Nephron progenitor cell (in vitro differentiated cells): ENCODE measurements around the gene SPDL1.

Experiments used
- DNase-seq: peaks from one replicate; pipeline ENCODE4 v3.0.0; 2021
- H3K27ac Mint-ChIP-seq: 2 replicates; pipeline ENCODE4 v1.8.0; 2021; ENCODE audit warnings: mild to moderate bottlenecking, moderate library complexity, mixed read lengths
- H3K27me3 Mint-ChIP-seq: 2 replicates; pipeline ENCODE4 v1.8.0; 2021; ENCODE audit warnings: mild to moderate bottlenecking, low read depth, mixed read lengths; ENCODE audit not compliant: poor library complexity
- H3K36me3 Mint-ChIP-seq: 2 replicates; pipeline ENCODE4 v1.8.0; 2021; ENCODE audit warnings: low read depth, mixed read lengths
- H3K4me1 Mint-ChIP-seq: 2 replicates; pipeline ENCODE4 v1.8.0; 2021; ENCODE audit warnings: mixed read lengths
- H3K4me3 Mint-ChIP-seq: 2 replicates; pipeline ENCODE4 v1.8.0; 2021; ENCODE audit warnings: mild to moderate bottlenecking, moderate library complexity, mixed read lengths
- H3K9me3 Mint-ChIP-seq: 2 replicates; pipeline ENCODE4 v1.8.0; 2021; ENCODE audit warnings: mild to moderate bottlenecking, moderate library complexity, mixed read lengths
- CTCF ChIP-seq: fragments of 200-600 bp; sonication (generic); IDR thresholded peaks from 2 replicates; pipeline ENCODE4 v1.5.0; 2021; ENCODE audit warnings: antibody characterized with exemption

SPDL1 gene

DNA sequence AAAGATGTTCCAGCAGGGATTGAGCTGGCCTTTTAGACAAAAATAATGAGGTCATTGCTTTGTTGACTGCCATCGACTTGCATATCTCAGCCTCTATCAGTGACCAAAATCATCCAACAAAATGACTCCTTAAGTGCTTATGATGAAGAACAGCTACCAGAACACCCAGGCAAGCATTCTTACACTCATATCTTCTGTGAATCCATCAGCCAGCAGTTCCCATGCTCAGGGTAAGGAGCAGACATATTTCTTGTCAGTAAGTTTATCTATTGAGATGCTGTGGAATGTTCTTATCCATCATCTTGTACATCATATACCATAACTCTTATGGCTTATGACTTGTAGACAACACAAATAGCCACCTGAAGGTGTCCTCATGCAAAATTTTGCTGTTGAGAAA, 20.2 kb upstream of the SPDL1 start:
- Mint-ChIP-seq H3K9me3 (peaks cover 16% of the 10 kb centered on the region), H3K4me1 (peaks cover 8% of the 10 kb centered on the region), H3K27me3 (peaks cover 43% of the 10 kb centered on the region), H3K4me3 (no peak overlapping the region), H3K36me3 (peaks cover 6% of the 10 kb centered on the region), H3K27ac (no peak overlapping the region)
- TF ChIP-seq CTCF: no peak
- no peak for DNase-seq

DNA sequence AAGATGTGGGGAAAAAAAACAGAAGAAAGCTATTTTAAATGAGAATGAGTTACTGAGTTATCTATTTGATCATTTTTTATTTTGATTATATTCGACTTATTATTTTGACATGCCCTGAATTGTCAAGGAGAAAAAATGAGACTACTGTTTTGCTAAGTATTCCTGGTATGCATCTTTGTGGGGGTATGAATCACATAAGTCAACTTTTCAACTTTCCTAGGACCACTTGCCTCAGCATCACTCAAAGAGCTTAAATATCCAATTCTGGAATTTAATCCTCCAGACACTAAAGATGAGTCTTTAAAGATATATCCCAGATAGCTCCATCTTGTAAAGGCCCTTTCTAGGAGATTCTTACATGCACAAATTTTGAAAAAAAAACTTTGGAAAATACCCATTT, 17.4 kb upstream of the SPDL1 start:
- DNase-seq: no peak
- Mint-ChIP-seq H3K36me3 (no peaks in the 10 kb centered on the region), H3K9me3 (no peaks in the 10 kb centered on the region), H3K27ac (no peak overlapping the region), H3K27me3 (peaks cover 56% of the 10 kb centered on the region), H3K4me3 (no peak overlapping the region), H3K4me1 (peaks cover 8% of the 10 kb centered on the region)
- TF ChIP-seq CTCF: no peak

DNA sequence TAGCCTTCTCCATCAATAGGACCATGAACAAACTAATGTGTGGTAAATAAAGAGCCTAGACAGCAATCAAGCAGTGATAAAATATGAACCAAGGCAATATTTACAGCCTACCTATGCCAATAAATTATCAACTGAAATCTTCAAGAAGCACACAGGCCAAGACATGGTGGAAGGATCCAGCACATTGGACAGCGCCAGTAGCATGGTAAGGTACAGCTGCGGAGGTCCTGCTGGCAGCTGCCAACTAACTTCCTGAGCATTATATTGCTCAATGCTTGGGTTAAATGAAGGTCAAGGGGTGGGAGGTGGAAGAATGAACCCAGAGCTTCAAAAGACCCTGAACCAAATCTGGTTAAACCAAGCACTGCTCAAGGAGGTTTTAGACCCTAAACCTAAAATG, 16.5 kb upstream of the SPDL1 start:
- H3K36me3 Mint-ChIP-seq: no peaks in the 10 kb centered on the region
- H3K27ac Mint-ChIP-seq: no peak overlapping the region
- no peaks in the 10 kb centered on the region for H3K9me3 Mint-ChIP-seq
- H3K4me1 Mint-ChIP-seq: peaks cover 3% of the 10 kb centered on the region
- no peak for TF ChIP-seq CTCF
- peak; percentile 50 for DNase-seq
- H3K4me3 Mint-ChIP-seq: no peak overlapping the region
- peaks cover 54% of the 10 kb centered on the region for H3K27me3 Mint-ChIP-seq

DNA sequence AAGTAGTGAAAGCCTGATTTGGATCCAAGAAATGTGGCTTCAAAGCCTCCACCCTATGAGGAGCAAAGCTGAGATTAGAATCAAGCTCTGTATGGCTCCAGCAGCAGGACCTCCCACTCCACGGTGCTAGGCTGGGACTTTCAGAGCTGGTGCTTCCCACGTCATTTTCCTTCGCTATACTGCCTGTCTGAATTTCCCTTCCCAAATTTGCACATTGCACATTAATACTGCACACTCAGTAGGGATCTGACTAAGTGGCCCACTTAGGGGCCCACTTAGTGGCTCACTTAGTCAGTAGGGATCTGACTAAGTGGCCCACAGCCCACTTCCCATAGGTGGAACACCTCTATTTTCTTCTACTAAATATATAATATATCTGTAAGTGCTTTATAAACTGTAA, 14.1 kb upstream of the SPDL1 start:
- DNase-seq: no peak
- Mint-ChIP-seq H3K9me3 (no peaks in the 10 kb centered on the region), H3K27me3 (peaks cover 69% of the 10 kb centered on the region), H3K27ac (no peak overlapping the region), H3K4me1 (no peaks in the 10 kb centered on the region), H3K36me3 (no peaks in the 10 kb centered on the region), H3K4me3 (no peak overlapping the region)
- TF ChIP-seq CTCF: no peak

GRCh38 chr5:169571355-169571754, 12.2 kb upstream of the SPDL1 start:
- Mint-ChIP-seq H3K4me3 (no peak overlapping the region), H3K4me1 (no peaks in the 10 kb centered on the region), H3K36me3 (no peaks in the 10 kb centered on the region), H3K9me3 (no peaks in the 10 kb centered on the region), H3K27me3 (peaks cover 77% of the 10 kb centered on the region), H3K27ac (no peak overlapping the region)
- TF ChIP-seq CTCF: no peak
- DNase-seq: no peak

- TF ChIP-seq CTCF: no peak
- H3K27me3 Mint-ChIP-seq: peaks cover 77% of the 10 kb centered on the region
- H3K36me3 Mint-ChIP-seq: no peaks in the 10 kb centered on the region
- DNase-seq: no peak
- no peaks in the 10 kb centered on the region for H3K9me3 Mint-ChIP-seq
- no peak overlapping the region for H3K27ac Mint-ChIP-seq
- no peak overlapping the region for H3K4me3 Mint-ChIP-seq
- H3K4me1 Mint-ChIP-seq: no peaks in the 10 kb centered on the region
Observed at GRCh38 chr5:169574134-169574646, 9.4 kb upstream of the SPDL1 start.
